GM21737 (cell line): ENCODE measurements around the gene OR52I2.

Experiments used
- ATAC-seq: cut with Tn5 transposase; IDR thresholded peaks from one replicate; pipeline ENCODE4 v1.9.1; 2021; ENCODE audit warnings: mild to moderate bottlenecking, moderate library complexity; ENCODE audit not compliant: unreplicated experiment

OR52I2 gene

GRCh38 chr11:4581443-4581842, at the start of gene OR52I2:
Gene OR52I2 (plus strand): TSS chr11:4581743.
- no peak for ATAC-seq

GRCh38 chr11:4539603-4540219, 41.8 kb upstream of the OR52I2 start:
- ATAC-seq: no peak

GRCh38 chr11:4541071-4541470, 40.5 kb upstream of the OR52I2 start:
- no peak for ATAC-seq

- no peak for ATAC-seq
Observed at GRCh38 chr11:4543561-4543960, 38.0 kb upstream of the OR52I2 start.

- ATAC-seq: no peak
Observed at GRCh38 chr11:4544891-4545290, 36.7 kb upstream of the OR52I2 start, which contains the start of gene OR52M1. Gene OR52M1 (plus strand): TSS chr11:4545191. CDS start chr11:4545191, 0 bp downstream.

- no peak for ATAC-seq
Observed at GRCh38 chr11:4546878-4547277, 34.7 kb upstream of the OR52I2 start.

- ATAC-seq: no peak
Observed at GRCh38 chr11:4547416-4547815, 34.1 kb upstream of the OR52I2 start.

- ATAC-seq: no peak
Observed at GRCh38 chr11:4551346-4551979, 30.1 kb upstream of the OR52I2 start.

- ATAC-seq: no peak
Observed at GRCh38 chr11:4559527-4560440, 21.8 kb upstream of the OR52I2 start.

- no peak for ATAC-seq
Observed at GRCh38 chr11:4560467-4560866, 21.1 kb upstream of the OR52I2 start.

GRCh38 chr11:4565371-4565770, 16.2 kb upstream of the OR52I2 start:
- ATAC-seq: no peak

GRCh38 chr11:4569075-4569474, 12.5 kb upstream of the OR52I2 start:
- ATAC-seq: no peak

GRCh38 chr11:4576880-4577279, 4.7 kb upstream of the OR52I2 start:
- ATAC-seq: no peak

GRCh38 chr11:4577761-4578160, 3.8 kb upstream of the OR52I2 start:
- no peak for ATAC-seq

GRCh38 chr11:4578624-4579023, 2.9 kb upstream of the OR52I2 start:
- no peak for ATAC-seq

- ATAC-seq: no peak
Observed at GRCh38 chr11:4580124-4580523, 1.4 kb upstream of the OR52I2 start.

- ATAC-seq: no peak
Observed at GRCh38 chr11:4589017-4589416, 7.5 kb downstream of the OR52I2 start.

GRCh38 chr11:4593739-4594138, 12.2 kb downstream of the OR52I2 start, which contains the start of gene OR52I1:
Gene OR52I1 (plus strand): TSS chr11:4594039. CDS start chr11:4594039, 0 bp downstream.
- no peak for ATAC-seq

GRCh38 chr11:4605057-4605456, 23.5 kb downstream of the OR52I2 start:
- no peak for ATAC-seq

GRCh38 chr11:4606231-4607015, 24.9 kb downstream of the OR52I2 start:
- ATAC-seq: no peak

GRCh38 chr11:4607096-4607495, 25.6 kb downstream of the OR52I2 start:
- no peak for ATAC-seq
